ENCODE data around the gene KLHDC2.
"Not testable (repeated sequence)": the region's sequence is repeated elsewhere in the genome, so short reads cannot be mapped to it uniquely, and the experiment has no call there.

KLHDC2 gene

GRCh38 chr14:49732896-49733295, 35.1 kb upstream of the KLHDC2 start:
- Histone ChIP-seq H3K9ac (no peak overlapping the region), H3K36me3 (ENCODE audit: insufficient read depth) (no peaks in the 10 kb centered on the region), H3K4me3 (IDR thresholded peaks at IDR 0.05; ENCODE audit: insufficient read depth, low read depth, low read length) (no peak overlapping the region), H4K20me1 (ENCODE audit: insufficient read depth) (no peaks in the 10 kb centered on the region), H3K4me2 (no peak overlapping the region), H3K27ac (no peak overlapping the region), H3K27me3 (ENCODE audit: insufficient read depth, low read depth) (no peaks in the 10 kb centered on the region), H3K4me1 (ENCODE audit: low read depth, poor library complexity, severe bottlenecking) (no peaks in the 10 kb centered on the region), H2AFZ (ENCODE audit: low read depth) (no peak overlapping the region), H3K79me2 (ENCODE audit: insufficient read depth, low read depth) (no peaks in the 10 kb centered on the region)
- TF ChIP-seq, protein P1, sequence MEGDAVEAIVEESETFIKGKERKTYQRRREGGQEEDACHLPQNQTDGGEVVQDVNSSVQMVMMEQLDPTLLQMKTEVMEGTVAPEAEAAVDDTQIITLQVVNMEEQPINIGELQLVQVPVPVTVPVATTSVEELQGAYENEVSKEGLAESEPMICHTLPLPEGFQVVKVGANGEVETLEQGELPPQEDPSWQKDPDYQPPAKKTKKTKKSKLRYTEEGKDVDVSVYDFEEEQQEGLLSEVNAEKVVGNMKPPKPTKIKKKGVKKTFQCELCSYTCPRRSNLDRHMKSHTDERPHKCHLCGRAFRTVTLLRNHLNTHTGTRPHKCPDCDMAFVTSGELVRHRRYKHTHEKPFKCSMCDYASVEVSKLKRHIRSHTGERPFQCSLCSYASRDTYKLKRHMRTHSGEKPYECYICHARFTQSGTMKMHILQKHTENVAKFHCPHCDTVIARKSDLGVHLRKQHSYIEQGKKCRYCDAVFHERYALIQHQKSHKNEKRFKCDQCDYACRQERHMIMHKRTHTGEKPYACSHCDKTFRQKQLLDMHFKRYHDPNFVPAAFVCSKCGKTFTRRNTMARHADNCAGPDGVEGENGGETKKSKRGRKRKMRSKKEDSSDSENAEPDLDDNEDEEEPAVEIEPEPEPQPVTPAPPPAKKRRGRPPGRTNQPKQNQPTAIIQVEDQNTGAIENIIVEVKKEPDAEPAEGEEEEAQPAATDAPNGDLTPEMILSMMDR (conservative IDR thresholded peaks at IDR 0.05; ENCODE audit: low read depth, low read length): no peak

DNA sequence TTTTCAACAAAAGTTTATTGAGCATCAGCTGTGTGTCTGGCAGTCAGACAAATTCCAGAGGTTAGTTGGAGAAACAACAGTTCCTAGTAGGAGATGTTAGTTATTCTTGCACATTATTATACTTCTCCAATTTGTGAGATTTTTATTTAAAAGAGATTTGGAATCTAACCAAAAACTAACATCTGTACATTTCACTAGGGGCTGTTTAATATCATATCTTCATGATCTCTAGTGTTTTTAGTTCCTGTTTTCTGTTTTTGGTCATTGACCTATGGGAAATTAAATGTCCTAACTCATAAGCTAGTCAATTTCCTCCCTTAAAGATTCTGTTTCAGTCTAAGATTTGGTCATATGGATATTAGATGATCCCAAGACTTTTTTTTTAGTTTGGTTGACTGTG, 34.1 kb upstream of the KLHDC2 start:
- H3K4me3 ChIP-seq (IDR thresholded peaks at IDR 0.05; ENCODE audit: insufficient read depth, low read depth, low read length): no peak overlapping the region
- H3K36me3 ChIP-seq (ENCODE audit: insufficient read depth): no peaks in the 10 kb centered on the region
- no peaks in the 10 kb centered on the region for H3K79me2 ChIP-seq (ENCODE audit: insufficient read depth, low read depth)
- no peaks in the 10 kb centered on the region for H3K4me1 ChIP-seq (ENCODE audit: low read depth, poor library complexity, severe bottlenecking)
- no peak overlapping the region for H3K4me2 ChIP-seq
- TF ChIP-seq, protein P1 (conservative IDR thresholded peaks at IDR 0.05; ENCODE audit: low read depth, low read length): no peak
- H4K20me1 ChIP-seq (ENCODE audit: insufficient read depth): no peaks in the 10 kb centered on the region
- no peaks in the 10 kb centered on the region for H3K27me3 ChIP-seq (ENCODE audit: insufficient read depth, low read depth)
- H3K27ac ChIP-seq: no peak overlapping the region
- H3K9ac ChIP-seq: no peak overlapping the region
- H2AFZ ChIP-seq (ENCODE audit: low read depth): no peak overlapping the region

- not testable (repeated sequence) for H3K4me1 ChIP-seq (ENCODE audit: low read depth, poor library complexity, severe bottlenecking); H3K9ac ChIP-seq; H3K36me3 ChIP-seq (ENCODE audit: insufficient read depth); H3K4me2 ChIP-seq; H3K27me3 ChIP-seq (ENCODE audit: insufficient read depth, low read depth); H2AFZ ChIP-seq (ENCODE audit: low read depth); H4K20me1 ChIP-seq (ENCODE audit: insufficient read depth); H3K27ac ChIP-seq; H3K79me2 ChIP-seq (ENCODE audit: insufficient read depth, low read depth); H3K4me3 ChIP-seq (IDR thresholded peaks at IDR 0.05; ENCODE audit: insufficient read depth, low read depth, low read length)
Observed at GRCh38 chr14:49735669-49736068, 32.3 kb upstream of the KLHDC2 start.

GRCh38 chr14:49745191-49745590, 22.8 kb upstream of the KLHDC2 start:
- Histone ChIP-seq H3K4me1 (ENCODE audit: low read depth, poor library complexity, severe bottlenecking) (no peaks in the 10 kb centered on the region), H2AFZ (ENCODE audit: low read depth) (no peak overlapping the region), H4K20me1 (ENCODE audit: insufficient read depth) (no peaks in the 10 kb centered on the region), H3K4me2 (no peak overlapping the region), H3K9ac (no peak overlapping the region), H3K4me3 (IDR thresholded peaks at IDR 0.05; ENCODE audit: insufficient read depth, low read depth, low read length) (no peak overlapping the region), H3K27me3 (ENCODE audit: insufficient read depth, low read depth) (no peaks in the 10 kb centered on the region), H3K27ac (no peak overlapping the region), H3K36me3 (ENCODE audit: insufficient read depth) (no peaks in the 10 kb centered on the region), H3K79me2 (ENCODE audit: insufficient read depth, low read depth) (no peaks in the 10 kb centered on the region)
- TF ChIP-seq, protein P1 (conservative IDR thresholded peaks at IDR 0.05; ENCODE audit: low read depth, low read length): no peak

GRCh38 chr14:49746476-49746875, 21.5 kb upstream of the KLHDC2 start:
- not testable (repeated sequence) for H3K4me1 ChIP-seq (ENCODE audit: low read depth, poor library complexity, severe bottlenecking); H4K20me1 ChIP-seq (ENCODE audit: insufficient read depth); H3K36me3 ChIP-seq (ENCODE audit: insufficient read depth); H3K27me3 ChIP-seq (ENCODE audit: insufficient read depth, low read depth); H3K27ac ChIP-seq; H3K9ac ChIP-seq; H3K4me3 ChIP-seq (IDR thresholded peaks at IDR 0.05; ENCODE audit: insufficient read depth, low read depth, low read length); H3K4me2 ChIP-seq; H3K79me2 ChIP-seq (ENCODE audit: insufficient read depth, low read depth); H2AFZ ChIP-seq (ENCODE audit: low read depth)
